Measurements from ENCODE around the gene PAK6.

DNA sequence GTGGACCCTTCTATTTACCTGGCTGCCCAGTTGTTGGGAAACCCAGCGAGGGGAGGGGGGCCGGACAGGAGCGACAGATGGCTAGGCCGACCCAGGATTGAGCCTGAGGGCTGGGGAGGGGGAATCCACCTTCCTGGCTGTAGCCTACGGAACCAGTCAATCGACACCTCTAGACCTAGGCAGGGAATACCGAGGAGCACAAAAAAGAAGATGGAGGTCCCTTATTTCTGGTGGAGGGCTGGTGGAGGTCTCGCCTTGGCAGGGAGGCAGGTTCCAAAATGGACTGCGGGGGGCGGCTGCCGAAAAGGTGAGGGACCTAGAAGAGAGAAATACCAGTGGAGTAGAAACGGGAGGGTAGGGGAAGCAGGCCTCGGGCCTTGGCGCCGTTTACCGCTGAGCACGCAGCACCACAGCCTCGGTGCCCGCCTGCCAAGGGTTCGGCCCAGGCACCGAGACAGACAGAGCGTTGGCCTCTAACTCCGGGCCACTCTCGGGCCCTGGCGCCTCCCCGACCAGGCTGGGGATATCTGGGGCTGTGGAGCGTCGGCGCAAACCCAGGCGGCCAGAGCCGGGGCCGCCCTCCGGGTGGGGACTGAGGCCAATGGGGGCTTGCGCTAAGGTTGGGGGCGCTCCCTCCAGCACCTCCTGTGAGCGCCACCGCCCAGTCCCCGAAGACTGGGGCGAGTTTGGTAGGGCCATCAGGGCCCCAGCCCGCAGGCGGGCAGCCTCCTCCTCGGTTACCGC lies 42.4 kb downstream of the PAK6 start:
- TF ChIP-seq, protein P1, sequence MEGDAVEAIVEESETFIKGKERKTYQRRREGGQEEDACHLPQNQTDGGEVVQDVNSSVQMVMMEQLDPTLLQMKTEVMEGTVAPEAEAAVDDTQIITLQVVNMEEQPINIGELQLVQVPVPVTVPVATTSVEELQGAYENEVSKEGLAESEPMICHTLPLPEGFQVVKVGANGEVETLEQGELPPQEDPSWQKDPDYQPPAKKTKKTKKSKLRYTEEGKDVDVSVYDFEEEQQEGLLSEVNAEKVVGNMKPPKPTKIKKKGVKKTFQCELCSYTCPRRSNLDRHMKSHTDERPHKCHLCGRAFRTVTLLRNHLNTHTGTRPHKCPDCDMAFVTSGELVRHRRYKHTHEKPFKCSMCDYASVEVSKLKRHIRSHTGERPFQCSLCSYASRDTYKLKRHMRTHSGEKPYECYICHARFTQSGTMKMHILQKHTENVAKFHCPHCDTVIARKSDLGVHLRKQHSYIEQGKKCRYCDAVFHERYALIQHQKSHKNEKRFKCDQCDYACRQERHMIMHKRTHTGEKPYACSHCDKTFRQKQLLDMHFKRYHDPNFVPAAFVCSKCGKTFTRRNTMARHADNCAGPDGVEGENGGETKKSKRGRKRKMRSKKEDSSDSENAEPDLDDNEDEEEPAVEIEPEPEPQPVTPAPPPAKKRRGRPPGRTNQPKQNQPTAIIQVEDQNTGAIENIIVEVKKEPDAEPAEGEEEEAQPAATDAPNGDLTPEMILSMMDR (conservative IDR thresholded peaks at IDR 0.05; ENCODE audit: low read depth, low read length), result no peak
- TF ChIP-seq EZH2 (IDR thresholded peaks at IDR 0.05; ENCODE audit: low read length, unreplicated experiment), result no peak
- no peak for TF ChIP-seq EZH2phosphoT487 (IDR thresholded peaks at IDR 0.05; ENCODE audit: borderline replicate concordance, low read length)
